ENCODE results near the gene FUOM.
A peak's percentile ranks its signal among the peaks of the same experiment; 100 is the strongest.
"Not testable (repeated sequence)": the region's sequence is repeated elsewhere in the genome, so short reads cannot be mapped to it uniquely, and the experiment has no call there.

Gene FUOM

GRCh38 chr10:133388236-133388972 lies 30.6 kb upstream of the FUOM start:
- DNase-seq = no peak

GRCh38 chr10:133386951-133387350 lies 29.1 kb upstream of the FUOM start:
- DNase-seq = not testable (repeated sequence)

GRCh38 chr10:133385214-133385613 lies 27.4 kb upstream of the FUOM start:
- DNase-seq = no peak

GRCh38 chr10:133384071-133384470 lies 26.3 kb upstream of the FUOM start:
- DNase-seq = no peak

GRCh38 chr10:133383551-133383950 lies 25.7 kb upstream of the FUOM start:
- DNase-seq = no peak

GRCh38 chr10:133381036-133381435 lies 23.2 kb upstream of the FUOM start:
- no peak for DNase-seq

- DNase-seq = no peak
Observed at GRCh38 chr10:133379801-133380666, 22.2 kb upstream of the FUOM start.

- peak; percentile 68 for DNase-seq
Observed at GRCh38 chr10:133379152-133379800, 21.5 kb upstream of the FUOM start, which contains the start of gene PAOX. PAOX (plus strand) TSS chr10:133379262; CDS start chr10:133379317, 55 bp downstream.

GRCh38 chr10:133378251-133379096 lies 20.7 kb upstream of the FUOM start:
- DNase-seq = peak; percentile 44

- no peak for DNase-seq
Observed at GRCh38 chr10:133377818-133378250, 20.0 kb upstream of the FUOM start.

- no peak for DNase-seq
Observed at GRCh38 chr10:133377025-133377817, 19.4 kb upstream of the FUOM start.

GRCh38 chr10:133376183-133376582 lies 18.4 kb upstream of the FUOM start:
- not testable (repeated sequence) for DNase-seq

- DNase-seq = no peak
Observed at GRCh38 chr10:133375357-133376115, 17.7 kb upstream of the FUOM start.

- DNase-seq = peak; percentile 95
Observed at GRCh38 chr10:133373174-133374090, 15.6 kb upstream of the FUOM start, which contains the start of gene ECHS1. ECHS1 (minus strand) TSS chr10:133373354; CDS start chr10:133373333, 21 bp downstream.

GRCh38 chr10:133372507-133372906 lies 14.7 kb upstream of the FUOM start:
- DNase-seq = no peak

- no peak for DNase-seq
Observed at GRCh38 chr10:133370030-133370786, 12.4 kb upstream of the FUOM start.

GRCh38 chr10:133368153-133368552 lies 10.3 kb upstream of the FUOM start:
- DNase-seq = no peak

- DNase-seq = not testable (repeated sequence)
Observed at GRCh38 chr10:133367461-133367860, 9.6 kb upstream of the FUOM start.

- no peak for DNase-seq
Observed at GRCh38 chr10:133366751-133367150, 8.9 kb upstream of the FUOM start.

Measured in NCI-H146 (cell line).